ENCODE measurements around the gene SLC35A4.
A peak's percentile ranks its signal among the peaks of the same experiment; 100 is the strongest.
"Not testable (repeated sequence)": the region's sequence is repeated elsewhere in the genome, so short reads cannot be mapped to it uniquely, and the experiment has no call there.

The SLC35A4 gene

GRCh38 chr5:140560227-140560626 lies 4.4 kb upstream of the SLC35A4 start:
- DNase-seq = no peak

- DNase-seq = no peak
These were observed 2.7 kb upstream of the SLC35A4 start for GRCh38 chr5:140561753-140562523.

GRCh38 chr5:140563596-140563995 lies 1.0 kb upstream of the SLC35A4 start:
- no peak for DNase-seq

- DNase-seq = no peak
These were observed 574 bp downstream of the SLC35A4 start for GRCh38 chr5:140565024-140565779.

- no peak for DNase-seq
These were observed 1.1 kb downstream of the SLC35A4 start for GRCh38 chr5:140565780-140566095.

- no peak for DNase-seq
These were observed 2.0 kb downstream of the SLC35A4 start for GRCh38 chr5:140566665-140567064.

GRCh38 chr5:140567136-140567818 lies 2.6 kb downstream of the SLC35A4 start:
- DNase-seq = no peak

GRCh38 chr5:140567871-140568270 lies 3.2 kb downstream of the SLC35A4 start:
- DNase-seq = no peak

- DNase-seq = no peak
These were observed 3.9 kb downstream of the SLC35A4 start for GRCh38 chr5:140568443-140569063.

GRCh38 chr5:140569197-140569596 lies 4.6 kb downstream of the SLC35A4 start:
- DNase-seq = peak in 1 of 2 donors; percentile 15

- DNase-seq = no peak
These were observed 5.4 kb downstream of the SLC35A4 start for GRCh38 chr5:140570058-140570457.

- DNase-seq = no peak
These were observed 5.9 kb downstream of the SLC35A4 start for GRCh38 chr5:140570488-140570887.

- DNase-seq = no peak
These were observed 6.5 kb downstream of the SLC35A4 start for GRCh38 chr5:140571105-140571504.

- DNase-seq = no peak
These were observed 9.1 kb downstream of the SLC35A4 start for GRCh38 chr5:140573683-140574082.

GRCh38 chr5:140574165-140574564 lies 9.5 kb downstream of the SLC35A4 start:
- no peak for DNase-seq

GRCh38 chr5:140575309-140575708 lies 10.7 kb downstream of the SLC35A4 start:
- peak; percentile 5 to 10 for DNase-seq

- no peak for DNase-seq
These were observed 12.2 kb downstream of the SLC35A4 start for GRCh38 chr5:140576776-140577201.

- not testable (repeated sequence) for DNase-seq
These were observed 14.6 kb downstream of the SLC35A4 start for GRCh38 chr5:140579188-140579747.

- DNase-seq = no peak
These were observed 22.9 kb downstream of the SLC35A4 start for GRCh38 chr5:140587495-140587894.

- no peak for DNase-seq
These were observed 23.9 kb downstream of the SLC35A4 start for GRCh38 chr5:140588311-140589070.

GRCh38 chr5:140590861-140591260 lies 26.2 kb downstream of the SLC35A4 start:
- no peak for DNase-seq

- DNase-seq = peak in 1 of 2 donors; percentile 36
These were observed 27.2 kb downstream of the SLC35A4 start for GRCh38 chr5:140591747-140592372.

Data from bone marrow (tissue), 2 donors.